Endothelial cell of umbilical vein (primary cell): Measurements from ENCODE around the gene ISX. TPM values are rescaled to one million over a fixed set of nuclear protein-coding genes. Genes with fewer than 3 reads are reported as not detected.

Source experiments
- BruUV-seq: library from RNA; stranded (reverse); fragments of 400-500 nt; replicated peaks from 2 replicates; lab custom pipeline; 2021; lab: Mats Ljungman, UMichigan
- CTCF ChIA-PET: fragments of 300-600, 350-600 bp; sonication (Branson Sonifier 250); formaldehyde crosslinking; loops from one replicate; lab custom pipeline; 2021; ENCODE audit warnings: antibody characterized with exemption, inconsistent platforms; lab: Charles Lee
- POLR2A ChIA-PET: fragments of 300-600, 350-600 bp; sonication (Branson Sonifier 250); formaldehyde crosslinking; loops from one replicate; lab custom pipeline; 2021; ENCODE audit warnings: antibody characterized with exemption, inconsistent platforms; lab: Charles Lee
- DNase-seq: peaks from one replicate; pipeline ENCODE4 v3.0.0-alpha.2; 2011; ENCODE audit warnings: low read depth, low spot score
- FAIRE-seq: peaks from 2 replicates; lab custom pipeline; 2011; peaks lifted over from hg19 to GRCh38; lab: Jason Lieb, UNC
- H2AFZ ChIP-seq: 2 replicates; pipeline ENCODE4 v1.6.0; 2012; ENCODE audit warnings: low read depth, low read length, control low read depth, inconsistent platforms
- H3K27ac ChIP-seq: 2 replicates; pipeline ENCODE4 v1.5.1; 2011; ENCODE audit warnings: low read depth, mild to moderate bottlenecking, control low read depth, low read length, moderate library complexity; ENCODE audit not compliant: insufficient read depth
- H3K27me3 ChIP-seq, 2 experiments: 2 replicates each; pipeline versions ENCODE4 v1.6.0 to v1.6.1; 2011; ENCODE audit warnings: low read length in 2 of 2, mixed read lengths in 1 of 2; ENCODE audit not compliant: control insufficient read depth in 2 of 2, insufficient read depth in 2 of 2
- H3K36me3 ChIP-seq, 2 experiments: 2 replicates in 1 of 2; 3 replicates in 1 of 2; pipeline ENCODE4 v1.5.1; 2011; ENCODE audit warnings: low read length in 2 of 2, mild to moderate bottlenecking in 1 of 2, moderate library complexity in 1 of 2; ENCODE audit not compliant: control insufficient read depth in 2 of 2, insufficient read depth in 2 of 2; ENCODE audit errors: extremely low read depth in 1 of 2
- H3K4me1 ChIP-seq: 3 replicates; pipeline ENCODE4 v1.5.1; 2011; ENCODE audit warnings: mild to moderate bottlenecking, low read length; ENCODE audit not compliant: control insufficient read depth, insufficient read depth; ENCODE audit errors: extremely low read depth
- H3K4me2 ChIP-seq: 2 replicates; pipeline ENCODE4 v1.6.1; 2011; ENCODE audit warnings: low read length, control low read depth, mixed read lengths; ENCODE audit not compliant: insufficient read depth
- H3K4me3 ChIP-seq, 3 experiments: fragments of 200-600 bp in 1 of 3; sonication (generic), shearing (Covaris generic) in 1 of 3; replicated peaks in 1 of 3; 2 replicates each; pipeline ENCODE4 v1.5.1; 2011 to 2016; ENCODE audit warnings: control low read depth in 3 of 3, low read length in 3 of 3, mild to moderate bottlenecking in 2 of 3, inconsistent platforms in 1 of 3, low read depth in 1 of 3, moderate library complexity in 1 of 3; ENCODE audit not compliant: insufficient read depth in 1 of 3
- H3K79me2 ChIP-seq: 2 replicates; pipeline ENCODE4 v1.6.0; 2012; ENCODE audit warnings: low read length, inconsistent platforms; ENCODE audit not compliant: control insufficient read depth, insufficient read depth
- H3K9ac ChIP-seq: replicated peaks from 2 replicates; pipeline ENCODE3; 2011; ENCODE audit warnings: low read length, control low read depth; ENCODE audit not compliant: insufficient read depth; ENCODE audit errors: extremely low read depth
- H3K9me1 ChIP-seq: replicated peaks from 3 replicates; pipeline ENCODE4 v1.6.0; 2011; ENCODE audit warnings: mild to moderate bottlenecking, low read length; ENCODE audit not compliant: control insufficient read depth, insufficient read depth; ENCODE audit errors: extremely low read depth
- H3K9me3 ChIP-seq: replicated peaks from 2 replicates; pipeline ENCODE4 v1.5.1; 2012; ENCODE audit warnings: low read length, inconsistent platforms; ENCODE audit not compliant: control insufficient read depth, insufficient read depth
- H4K20me1 ChIP-seq: replicated peaks from 2 replicates; pipeline ENCODE3; 2011; ENCODE audit warnings: mild to moderate bottlenecking, low read length; ENCODE audit not compliant: control insufficient read depth, insufficient read depth; ENCODE audit errors: extremely low read depth
- CTCF ChIP-seq, 2 donors: IDR thresholded peaks; 1 replicate in 1 of 2; 2 replicates in 1 of 2; pipeline ENCODE4 v1.5.1; 2011; ENCODE audit warnings: low read length in 2 of 2, mild to moderate bottlenecking in 2 of 2, moderate library complexity in 2 of 2, control low read depth in 1 of 2, inconsistent platforms in 1 of 2, low read depth in 1 of 2; ENCODE audit not compliant: insufficient read depth in 1 of 2; ENCODE audit errors: extremely low read depth in 1 of 2
- EZH2 ChIP-seq: IDR thresholded peaks from 2 replicates; pipeline ENCODE4 v1.6.1; 2012; ENCODE audit warnings: borderline replicate concordance, low read depth, mild to moderate bottlenecking, moderate library complexity, low read length, inconsistent platforms; ENCODE audit not compliant: severe bottlenecking
- GATA2 ChIP-seq: IDR thresholded peaks from 2 replicates; pipeline ENCODE4 v1.7.0; 2011; ENCODE audit warnings: low read depth, mild to moderate bottlenecking, moderate library complexity, mixed read lengths, low read length; ENCODE audit not compliant: insufficient read length, insufficient read depth
- MYC ChIP-seq: IDR thresholded peaks from one replicate; pipeline ENCODE4 v1.6.1; 2011; ENCODE audit warnings: mild to moderate bottlenecking, low read depth, low read length
- POLR2A ChIP-seq: IDR thresholded peaks from 2 replicates; pipeline ENCODE4 v1.6.1; 2012; ENCODE audit warnings: low read depth, mild to moderate bottlenecking, control low read depth, low read length
- dilution Hi-C: fragments of 300-500 bp; cut with MboI; formaldehyde crosslinking; loops from one replicate; pipeline ENCODE4 v1.15.0; 2019; ENCODE audit warnings: low sequenced_read_pairs; ENCODE audit not compliant: extremely low pct_ligation_motif_present
- intact Hi-C: fragments of 100-400 bp; cut with micrococcal nuclease; formaldehyde crosslinking; loops from one replicate; pipeline ENCODE4 v1.10.0; 2022
- polyA plus RNA-seq, 4 experiments: library from polyadenylated mRNA; depleted of rRNA in 3 of 4; stranded (reverse) in 3 of 4; unstranded in 1 of 4; fragments of >200 nt; gene quantifications; 2 replicates each; pipeline versions ENCODE4 v1.2.1 to v1.2.3, GENCODE V29; 2011 to 2012; ENCODE audit warnings: missing spikeins in 1 of 4
- total RNA-seq: library from RNA; stranded (reverse); gene quantifications from 2 replicates; pipeline ENCODE4 v1.2.3, GENCODE V29; 2021

Gene ISX
- total and polyA plus RNA-seq, 2 donors (not counting 3 experiments of a cell fraction or from before 2014, with no cell fraction given) = not detected

GRCh38 chr22:35085621-35086020, 19.7 kb downstream of the ISX start:
- H3K4me3 ChIP-seq = no peak overlapping the region
- H3K9me3 ChIP-seq = peaks cover 2% of the 10 kb centered on the region
- intact Hi-C loops = no loop called here
- no peak overlapping the region for H3K9ac ChIP-seq
- H3K27ac ChIP-seq = no peak overlapping the region
- H4K20me1 ChIP-seq = no peaks in the 10 kb centered on the region
- TF ChIP-seq MYC = no peak
- dilution Hi-C loops = no loop called here
- H3K4me1 ChIP-seq = no peaks in the 10 kb centered on the region
- H3K27me3 ChIP-seq = no peaks in the 10 kb centered on the region
- DNase-seq (no peak), FAIRE-seq (no peak)
- H3K79me2 ChIP-seq = no peaks in the 10 kb centered on the region
- ChIA-PET POLR2A (no interaction called here), CTCF (no interaction called here)
- H3K36me3 ChIP-seq = no peaks in the 10 kb centered on the region
- BruUV-seq = no TSS peak
- H2AFZ ChIP-seq = no peak overlapping the region
- no peak overlapping the region for H3K4me2 ChIP-seq
- H3K9me1 ChIP-seq = no peaks in the 10 kb centered on the region

- DNase-seq (no peak), FAIRE-seq (no peak)
- no peak for TF ChIP-seq CTCF (IDR thresholded peaks at IDR 0.05; ENCODE audit: extremely low read depth in 1 of 2, insufficient read depth in 1 of 2, low read depth in 1 of 2, low read length in 2 of 2)
- no peak for TF ChIP-seq EZH2
- TF ChIP-seq GATA2 = no peak
- TF ChIP-seq POLR2A = no peak
- H3K79me2 ChIP-seq = no peaks in the 10 kb centered on the region
- dilution Hi-C loops (no loop called here), intact Hi-C loops (no loop called here)
- H3K9me1 ChIP-seq = no peaks in the 10 kb centered on the region
- CTCF ChIA-PET = no interaction called here
- POLR2A ChIA-PET = no interaction called here
- no peaks in the 10 kb centered on the region for H3K4me1 ChIP-seq
- no peaks in the 10 kb centered on the region for H3K9me3 ChIP-seq
- no peak overlapping the region for H3K9ac ChIP-seq
- H4K20me1 ChIP-seq = no peaks in the 10 kb centered on the region
- H3K4me2 ChIP-seq = no peak overlapping the region
- no peak overlapping the region for H3K27ac ChIP-seq
- no peaks in the 10 kb centered on the region for H3K36me3 ChIP-seq
- no peak overlapping the region for H3K4me3 ChIP-seq
- H2AFZ ChIP-seq = no peak overlapping the region
- no peaks in the 10 kb centered on the region for H3K27me3 ChIP-seq
- BruUV-seq = no TSS peak
Observed at GRCh38 chr22:35089139-35089538, 23.2 kb downstream of the ISX start.
